ENCODE measurements around the gene CELSR1. TPM values are rescaled to one million over a fixed set of nuclear protein-coding genes. Genes with fewer than 3 reads are reported as not detected.

Gene CELSR1
- total RNA-seq, 1 donor from 2014 or later: 4.8 TPM

- no peak for DNase-seq (ENCODE audit: low spot score)
Observed at GRCh38 chr22:46377525-46378425, 159.6 kb downstream of the CELSR1 start.

GRCh38 chr22:46376908-46377524 is 160.4 kb downstream of the CELSR1 start:
- no peak for DNase-seq (ENCODE audit: low spot score)

- no peak for DNase-seq (ENCODE audit: low spot score)
Observed at GRCh38 chr22:46376111-46376510, 161.3 kb downstream of the CELSR1 start.

GRCh38 chr22:46374663-46375474 is 162.6 kb downstream of the CELSR1 start:
- DNase-seq (ENCODE audit: low spot score): no peak

GRCh38 chr22:46373921-46374662 is 163.3 kb downstream of the CELSR1 start:
- no peak for DNase-seq (ENCODE audit: low spot score)

- DNase-seq (ENCODE audit: low spot score): no peak
Observed at GRCh38 chr22:46373159-46373558, 164.3 kb downstream of the CELSR1 start.

- no peak for DNase-seq (ENCODE audit: low spot score)
Observed at GRCh38 chr22:46372686-46373085, 164.7 kb downstream of the CELSR1 start.

- no peak for DNase-seq (ENCODE audit: low spot score)
Observed at GRCh38 chr22:46371623-46372226, 165.7 kb downstream of the CELSR1 start.

- DNase-seq (ENCODE audit: low spot score): no peak
Observed at GRCh38 chr22:46370584-46371291, 166.7 kb downstream of the CELSR1 start.

- DNase-seq (ENCODE audit: low spot score): no peak
Observed at GRCh38 chr22:46369716-46370583, 167.5 kb downstream of the CELSR1 start.

- DNase-seq (ENCODE audit: low spot score): no peak
Observed at GRCh38 chr22:46368871-46369715, 168.3 kb downstream of the CELSR1 start.

GRCh38 chr22:46368422-46368821 is 169.0 kb downstream of the CELSR1 start:
- DNase-seq (ENCODE audit: low spot score): no peak

- peak; percentile 19 for DNase-seq (ENCODE audit: low spot score)
Observed at GRCh38 chr22:46367707-46368191, 169.7 kb downstream of the CELSR1 start.

GRCh38 chr22:46366801-46367706 is 170.4 kb downstream of the CELSR1 start:
- DNase-seq (ENCODE audit: low spot score): no peak

GRCh38 chr22:46366327-46366731 is 171.1 kb downstream of the CELSR1 start:
- no peak for DNase-seq (ENCODE audit: low spot score)

- no peak for DNase-seq (ENCODE audit: low spot score)
Observed at GRCh38 chr22:46365166-46365624, 172.2 kb downstream of the CELSR1 start.
